Subcutaneous adipose tissue (tissue), 4 donors: ENCODE results near the gene OLR1. TPM values are rescaled to one million over a fixed set of nuclear protein-coding genes. Genes with fewer than 3 reads are reported as not detected.

ENCODE experiments used
- CTCF ChIP-seq: fragments of 450-650 bp; IDR thresholded peaks from one replicate; pipeline ENCODE4 v1.5.1; 2016; ENCODE audit warnings: low read depth, mild to moderate bottlenecking, control low read depth, antibody characterized with exemption, moderate library complexity
- total RNA-seq, 4 donors: library from RNA; depleted of rRNA; stranded (reverse); fragments of >200 nt; gene quantifications; one replicate each; pipeline ENCODE4 v1.1.0, GENCODE V29; 2016

The OLR1 gene
- total RNA-seq, 4 donors from 2014 or later: 0.88 to 8.7 (median 3.3) TPM; not detected in 1

- TF ChIP-seq CTCF: no peak
Measured at GRCh38 chr12:10170216-10170615, 1.7 kb downstream of the OLR1 start.

GRCh38 chr12:10169104-10169503 is 2.8 kb downstream of the OLR1 start:
- no peak for TF ChIP-seq CTCF

GRCh38 chr12:10167599-10167998 is 4.3 kb downstream of the OLR1 start:
- TF ChIP-seq CTCF: no peak

- TF ChIP-seq CTCF: no peak
Measured at GRCh38 chr12:10165421-10165820, 6.5 kb downstream of the OLR1 start.

- no peak for TF ChIP-seq CTCF
Measured at GRCh38 chr12:10163084-10163483, 8.8 kb downstream of the OLR1 start.

DNA sequence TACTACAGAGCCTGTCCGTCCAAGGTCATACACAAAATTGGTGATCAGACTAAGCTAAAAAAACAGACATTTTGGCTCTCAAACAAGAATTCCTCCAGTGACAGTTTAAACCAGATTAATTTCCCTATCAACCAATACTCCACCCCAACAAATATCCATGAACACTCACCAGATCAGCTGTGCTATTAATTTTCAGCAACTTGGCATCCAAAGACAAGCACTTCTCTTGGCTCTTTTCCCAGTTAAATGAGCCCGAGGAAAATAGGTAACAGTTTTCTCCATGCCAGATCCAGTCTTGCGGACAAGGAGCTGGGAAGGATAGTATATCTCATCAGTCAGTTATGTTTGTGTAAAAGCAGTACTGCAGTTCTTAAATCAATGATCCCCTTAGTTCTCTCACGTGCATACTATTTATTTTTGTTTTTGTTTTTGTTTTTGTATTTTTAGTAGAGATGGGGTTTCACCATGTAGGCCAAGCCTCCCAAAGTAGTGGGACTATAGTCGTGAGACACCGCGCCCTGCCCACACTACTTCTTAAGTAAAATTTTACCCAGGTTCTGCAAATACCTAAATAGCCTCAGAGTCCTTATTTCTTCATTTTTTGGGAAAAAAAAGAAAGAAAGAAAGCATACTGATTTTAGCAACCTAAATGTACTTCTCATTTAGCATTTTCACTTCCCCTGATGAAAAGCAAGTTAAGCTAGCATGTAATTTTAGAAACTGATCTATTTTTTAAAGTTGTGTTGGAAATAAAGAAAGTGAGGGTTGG is 11.1 kb downstream of the OLR1 start:
- TF ChIP-seq CTCF: no peak

DNA sequence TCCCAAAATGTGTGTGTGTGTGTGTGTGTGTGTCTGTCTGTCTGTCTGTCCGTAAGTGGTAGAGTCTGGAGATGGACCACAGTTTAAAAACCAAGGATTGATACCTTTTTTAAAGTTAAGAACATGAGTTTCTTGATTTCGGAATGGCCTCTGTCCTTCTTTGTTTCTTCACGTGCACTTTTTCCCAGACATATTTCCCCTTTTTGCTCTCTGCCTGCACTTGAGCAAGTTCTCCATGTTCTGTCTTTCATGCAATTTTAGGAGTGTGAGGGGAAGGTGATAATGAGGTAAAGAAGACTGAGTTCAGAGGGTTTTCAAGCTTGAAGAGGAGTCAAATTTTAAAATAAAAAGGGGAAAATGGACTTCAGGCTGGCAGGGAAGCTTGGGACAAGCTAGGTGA is 12.7 kb downstream of the OLR1 start:
- no peak for TF ChIP-seq CTCF
